Activated gamma-delta T cell (primary cell): ENCODE results near the gene RRAD.
A peak's percentile ranks its signal among the peaks of the same experiment; 100 is the strongest.

Experiments
- DNase-seq: peaks from one replicate; lab custom pipeline; 2025; lab: John Stamatoyannopoulos, UW

RRAD gene

GRCh38 chr16:66934138-66934838 is 9.0 kb upstream of the RRAD start, which contains the start of gene CIAO2B:
CIAO2B (minus strand) TSS chr16:66934402; CDS start chr16:66934364, 38 bp downstream.
- DNase-seq: peak; percentile 82

- DNase-seq: no peak
These were observed 8.4 kb upstream of the RRAD start for GRCh38 chr16:66933776-66934137.

GRCh38 chr16:66932076-66932475 is 6.7 kb upstream of the RRAD start:
- no peak for DNase-seq

GRCh38 chr16:66931665-66932064 is 6.3 kb upstream of the RRAD start:
- no peak for DNase-seq

- DNase-seq: no peak
These were observed 4.9 kb upstream of the RRAD start for GRCh38 chr16:66930189-66930588.

GRCh38 chr16:66928702-66929388 is 3.5 kb upstream of the RRAD start:
- DNase-seq: no peak

- DNase-seq: no peak
These were observed 2.7 kb upstream of the RRAD start for GRCh38 chr16:66927918-66928649.

GRCh38 chr16:66926961-66927436 is 1.7 kb upstream of the RRAD start:
- DNase-seq: no peak

GRCh38 chr16:66926171-66926947 is 1.0 kb upstream of the RRAD start:
- DNase-seq: no peak

- DNase-seq: peak; percentile 34
These were observed 611 bp downstream of the RRAD start for GRCh38 chr16:66924527-66925321.

- no peak for DNase-seq
These were observed 1.5 kb downstream of the RRAD start for GRCh38 chr16:66923866-66924265.

GRCh38 chr16:66923247-66923731 is 2.0 kb downstream of the RRAD start:
- no peak for DNase-seq

GRCh38 chr16:66921729-66922450 is 3.4 kb downstream of the RRAD start:
- no peak for DNase-seq

GRCh38 chr16:66920924-66921680 is 4.2 kb downstream of the RRAD start:
- no peak for DNase-seq

- no peak for DNase-seq
These were observed 5.1 kb downstream of the RRAD start for GRCh38 chr16:66920299-66920590.

GRCh38 chr16:66919569-66920298 is 5.6 kb downstream of the RRAD start:
- DNase-seq: no peak

- no peak for DNase-seq
These were observed 6.3 kb downstream of the RRAD start, which contains the start of gene CDH16 for GRCh38 chr16:66918803-66919568. CDH16 (minus strand) TSS chr16:66918885; CDS start chr16:66918065, 820 bp downstream.

GRCh38 chr16:66918355-66918754 is 7.0 kb downstream of the RRAD start:
- no peak for DNase-seq
